OCI-LY1 (cell line): ENCODE measurements around the gene GRB2.

Experiments used
- CTCF ChIP-seq: fragments of 200-600 bp; sonication (generic), shearing (Covaris generic); IDR thresholded peaks from 2 replicates; pipeline ENCODE4 v1.5.1; 2017; ENCODE audit warnings: mild to moderate bottlenecking, antibody characterized with exemption, low read length, moderate library complexity, mixed read lengths
- EZH2 ChIP-seq: fragments of 200-600 bp; sonication (generic), shearing (Covaris generic); IDR thresholded peaks from 2 replicates; pipeline ENCODE4 v1.8.0; 2017; ENCODE audit warnings: borderline replicate concordance, mixed run types, mild to moderate bottlenecking, antibody characterized with exemption, low read length, moderate library complexity, mixed read lengths

- TF ChIP-seq CTCF: no peak
- TF ChIP-seq EZH2: no peak
These were observed 35.4 kb upstream of the GRB2 start for GRCh38 chr17:75440738-75441448.
